Muscle of back (tissue), 11 donors: ENCODE results near the gene CALM1. TPM values are rescaled to one million over a fixed set of nuclear protein-coding genes. Genes with fewer than 3 reads are reported as not detected.
A peak's percentile ranks its signal among the peaks of the same experiment; 100 is the strongest.
"Not testable (repeated sequence)": the region's sequence is repeated elsewhere in the genome, so short reads cannot be mapped to it uniquely, and the experiment has no call there.

ENCODE experiments used
- DNase-seq, 3 donors: peaks; one replicate each; pipeline versions ENCODE4 v3.0.0 to v3.0.0-alpha.2; 2013
- polyA plus RNA-seq, 10 donors: library from polyadenylated mRNA; unstranded; fragments of 120-200 nt; gene quantifications; one replicate each; pipeline ENCODE4 v1.2.1, GENCODE V29; 2013; ENCODE audit not compliant: insufficient read length in 10 of 10

CALM1 gene
- polyA plus RNA-seq, 10 donors: 198 to 307 (median 264) TPM

DNA sequence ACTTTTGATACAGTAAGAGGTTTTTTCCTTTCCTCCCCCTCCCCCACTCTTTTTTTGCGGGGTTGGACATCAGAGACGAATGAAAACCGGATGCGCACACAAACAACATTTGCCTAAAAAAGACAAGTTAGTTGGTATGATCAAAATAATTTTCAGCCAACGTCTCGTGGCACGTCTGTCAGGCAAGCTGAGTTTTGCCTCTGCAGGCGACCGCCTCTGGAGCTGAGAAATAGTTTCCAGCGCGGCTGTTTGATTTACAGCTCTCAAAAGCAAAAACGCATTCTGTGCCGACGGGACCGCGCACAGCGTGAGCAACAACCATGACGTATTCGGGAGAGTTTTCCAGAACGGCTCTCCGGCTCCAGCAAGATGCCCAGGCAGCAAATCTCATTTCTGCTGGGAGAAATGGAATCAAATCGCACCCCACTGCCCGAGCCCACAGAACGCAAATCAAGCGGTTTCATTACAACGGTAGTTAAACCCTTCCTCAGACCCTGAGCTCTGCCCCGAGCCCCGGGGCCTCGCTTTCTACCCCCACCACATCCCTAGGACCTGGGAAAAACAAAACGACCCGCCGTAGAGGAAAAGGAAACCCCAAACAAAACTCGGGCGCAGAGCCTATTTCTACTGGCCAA is 14.2 kb upstream of the CALM1 start:
- peak; percentile 82 to 96 (median 90) for DNase-seq

- peak; percentile 99 to 100 (median 100) for DNase-seq
Observed at GRCh38 chr14:90383126-90383730, 13.6 kb upstream of the CALM1 start.

DNA sequence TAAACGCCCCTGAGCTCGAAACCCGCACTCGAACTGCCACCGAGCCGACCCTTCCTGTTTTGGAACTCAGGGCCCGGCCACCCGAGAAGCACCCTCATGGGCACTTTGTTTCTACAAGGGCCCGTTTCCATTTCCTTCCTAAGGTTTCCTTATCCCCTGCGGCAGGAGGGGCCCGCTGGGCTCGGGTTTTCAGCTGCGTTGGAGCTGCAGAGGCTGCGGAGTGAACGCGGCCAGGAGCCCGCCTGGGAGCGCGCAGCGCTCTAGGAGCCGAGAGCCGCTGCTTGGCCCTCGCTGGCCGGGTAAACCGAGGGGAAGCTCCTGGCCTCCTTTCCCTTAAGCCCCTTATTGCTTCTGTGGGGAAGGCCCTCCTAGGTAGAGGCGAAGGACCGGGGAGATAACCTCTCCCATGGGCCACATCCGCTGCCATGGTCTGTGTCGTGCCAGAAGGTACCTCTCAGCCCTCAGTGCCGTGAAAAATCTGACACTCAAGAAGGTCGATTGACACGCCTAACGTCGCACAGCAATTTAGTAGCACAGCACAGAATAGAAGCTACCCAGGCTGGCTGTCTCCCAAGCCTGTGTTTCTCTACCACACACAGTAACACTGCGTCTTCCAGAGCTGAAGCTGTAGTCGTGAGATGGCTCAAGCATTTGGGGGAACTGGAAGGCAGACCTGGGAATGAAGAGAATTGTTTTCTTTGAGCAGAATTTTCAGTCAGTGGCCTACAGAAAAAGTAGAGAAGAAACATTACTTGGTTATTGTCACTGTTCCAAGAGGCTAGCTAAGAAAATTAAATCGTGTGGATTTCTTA is 12.9 kb upstream of the CALM1 start:
- DNase-seq: peak in 2 of 3 donors; percentile 67 to 88

DNA sequence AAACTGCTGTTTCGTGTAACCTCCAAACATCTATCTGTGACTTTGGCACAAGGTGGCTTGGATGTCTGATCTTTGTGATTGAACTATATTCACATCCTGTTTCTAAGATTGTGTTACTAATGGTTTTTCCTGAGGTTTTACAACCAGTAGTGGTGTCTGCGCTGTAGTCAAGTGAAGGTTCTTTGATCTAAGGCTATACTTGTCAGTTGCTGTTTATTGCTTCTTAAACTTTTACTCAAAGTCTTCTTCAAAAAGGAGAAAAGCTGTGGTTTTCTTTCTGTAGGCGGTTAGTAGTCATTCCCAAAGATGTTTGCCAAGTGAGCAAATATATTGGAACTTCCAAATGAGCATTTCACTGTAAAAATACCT is 12.3 kb upstream of the CALM1 start:
- no peak for DNase-seq

DNA sequence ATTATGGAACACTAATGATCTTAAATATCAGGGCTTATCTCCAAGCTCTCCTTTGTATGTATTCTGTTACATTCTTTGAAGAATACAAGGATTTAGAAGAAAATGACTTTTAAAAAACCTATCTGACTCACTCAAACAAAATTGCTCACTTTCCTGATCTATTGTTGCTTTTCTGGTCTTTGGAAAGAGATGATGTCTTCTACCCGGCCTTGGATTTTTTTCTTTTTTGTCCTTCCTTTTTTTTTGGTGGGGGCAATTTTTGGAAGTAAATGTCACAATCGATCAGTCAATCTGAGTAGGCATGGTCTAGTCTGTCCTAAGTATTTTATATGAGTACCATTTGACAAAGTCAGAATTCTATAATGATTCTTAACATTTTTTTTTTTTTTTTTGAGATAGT is 10.5 kb upstream of the CALM1 start:
- DNase-seq: no peak

- DNase-seq: no peak
Observed at GRCh38 chr14:90387206-90387760, 9.5 kb upstream of the CALM1 start.

GRCh38 chr14:90388437-90388836 is 8.4 kb upstream of the CALM1 start:
- DNase-seq: no peak

DNA sequence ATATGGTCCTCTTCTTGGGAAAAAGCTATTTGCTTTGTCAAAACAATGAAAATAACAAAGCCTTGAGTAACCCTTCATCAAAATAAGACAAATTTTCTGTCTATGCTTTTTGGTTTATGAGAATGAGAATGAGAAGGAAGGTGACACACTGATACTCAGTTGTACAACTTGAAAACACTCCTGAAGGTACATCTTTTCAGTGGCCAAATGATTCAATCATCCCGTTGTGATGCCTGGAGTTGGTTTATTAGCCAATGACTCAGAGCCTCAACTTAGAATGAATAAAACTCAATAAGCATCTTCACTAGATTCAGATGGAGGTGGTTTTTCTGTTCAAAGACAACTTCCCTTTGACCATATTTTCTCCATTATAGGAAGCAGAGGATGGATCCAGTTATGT is 7.8 kb upstream of the CALM1 start:
- DNase-seq: no peak

- DNase-seq: no peak
Observed at GRCh38 chr14:90393966-90394365, 2.9 kb upstream of the CALM1 start.

GRCh38 chr14:90394782-90395181 is 2.0 kb upstream of the CALM1 start:
- not testable (repeated sequence) for DNase-seq

- peak in 2 of 3 donors; percentile 75 to 88 for DNase-seq
Observed at GRCh38 chr14:90397425-90398314, 841 bp downstream of the CALM1 start.

DNA sequence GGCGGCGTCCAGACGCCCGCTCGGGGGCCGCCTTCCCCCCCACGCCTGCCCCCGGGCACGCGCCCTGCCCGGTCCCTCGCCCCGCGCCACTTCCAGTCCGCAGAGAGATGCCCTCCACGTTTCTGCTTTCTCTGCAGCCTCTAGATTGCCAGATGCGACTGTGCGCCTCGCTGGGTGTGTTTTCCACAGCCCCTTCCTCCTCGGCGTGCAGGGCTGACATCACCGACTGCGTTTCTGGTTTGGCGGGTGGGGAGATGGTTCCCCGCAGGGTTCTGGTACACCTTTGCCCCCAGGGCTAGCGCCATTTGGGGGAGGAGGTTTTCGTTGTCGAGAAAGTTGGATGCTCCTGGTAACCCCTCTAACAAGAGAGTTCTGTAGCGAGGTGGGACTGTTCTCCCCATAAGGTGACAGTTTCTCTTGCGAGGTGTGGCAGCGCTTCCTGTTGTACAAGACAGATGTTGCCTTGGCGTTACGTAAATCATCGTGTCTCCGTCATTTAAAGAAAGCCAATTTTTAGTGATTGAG is 1.5 kb downstream of the CALM1 start:
- peak in 2 of 3 donors; percentile 55 to 80 for DNase-seq

GRCh38 chr14:90398841-90399540 is 2.2 kb downstream of the CALM1 start:
- no peak for DNase-seq

DNA sequence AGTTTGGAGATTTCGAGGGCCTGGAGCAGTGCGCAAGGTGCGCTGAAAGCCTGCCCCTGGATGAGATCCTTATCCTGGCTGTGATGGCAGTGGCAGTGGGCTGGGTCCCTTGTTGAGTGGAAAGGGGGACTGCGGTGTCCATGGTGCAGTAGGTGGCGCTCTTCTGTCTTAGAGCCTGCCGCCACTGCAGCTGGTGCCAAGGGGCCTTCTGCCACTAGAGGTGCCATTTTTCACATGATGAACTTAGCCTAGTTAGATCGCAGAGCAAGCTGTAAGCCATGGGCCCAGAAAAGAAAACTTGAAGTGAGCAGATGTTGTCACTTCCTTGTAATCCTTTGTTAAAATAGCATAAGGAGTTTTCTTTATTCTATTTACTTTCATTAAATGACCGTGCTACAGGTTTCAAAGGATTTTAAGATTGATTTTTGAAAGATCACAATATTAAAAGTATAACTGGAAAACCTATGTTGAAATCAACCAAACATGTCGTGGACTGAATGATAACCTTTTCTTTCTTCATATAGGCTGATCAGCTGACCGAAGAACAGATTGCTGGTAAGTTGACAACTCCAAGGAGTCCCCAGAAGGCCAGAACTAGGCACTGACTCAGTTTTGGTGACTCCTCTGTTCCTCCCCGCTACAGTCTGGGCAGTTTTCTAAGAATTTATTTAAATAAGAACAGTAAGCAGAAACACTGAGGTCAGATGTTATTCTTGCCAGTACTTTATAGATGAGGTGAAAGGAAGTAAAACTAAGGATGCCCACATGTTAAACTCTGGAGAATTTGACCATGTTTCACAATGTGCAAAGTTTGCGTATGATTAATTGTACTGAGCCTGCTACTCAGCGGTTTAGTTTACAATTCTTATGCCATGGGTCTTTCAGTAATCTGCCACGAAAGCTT is 3.0 kb downstream of the CALM1 start:
- peak; percentile 88 to 96 (median 92) for DNase-seq

- no peak for DNase-seq
Observed at GRCh38 chr14:90400904-90401561, 4.2 kb downstream of the CALM1 start.

GRCh38 chr14:90402016-90402415 is 5.2 kb downstream of the CALM1 start:
- DNase-seq: no peak

- DNase-seq: no peak
Observed at GRCh38 chr14:90403065-90403464, 6.2 kb downstream of the CALM1 start.

DNA sequence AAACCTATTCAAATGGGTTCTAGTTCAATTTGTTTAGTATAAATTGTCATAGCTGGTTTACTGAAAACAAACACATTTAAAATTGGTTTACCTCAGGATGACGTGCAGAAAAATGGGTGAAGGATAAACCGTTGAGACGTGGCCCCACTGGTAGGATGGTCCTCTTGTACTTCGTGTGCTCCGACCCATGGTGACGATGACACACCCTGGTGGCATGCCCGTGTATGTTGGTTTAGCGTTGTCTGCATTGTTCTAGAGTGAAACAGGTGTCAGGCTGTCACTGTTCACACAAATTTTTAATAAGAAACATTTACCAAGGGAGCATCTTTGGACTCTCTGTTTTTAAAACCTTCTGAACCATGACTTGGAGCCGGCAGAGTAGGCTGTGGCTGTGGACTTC is 8.3 kb downstream of the CALM1 start:
- DNase-seq: no peak

DNA sequence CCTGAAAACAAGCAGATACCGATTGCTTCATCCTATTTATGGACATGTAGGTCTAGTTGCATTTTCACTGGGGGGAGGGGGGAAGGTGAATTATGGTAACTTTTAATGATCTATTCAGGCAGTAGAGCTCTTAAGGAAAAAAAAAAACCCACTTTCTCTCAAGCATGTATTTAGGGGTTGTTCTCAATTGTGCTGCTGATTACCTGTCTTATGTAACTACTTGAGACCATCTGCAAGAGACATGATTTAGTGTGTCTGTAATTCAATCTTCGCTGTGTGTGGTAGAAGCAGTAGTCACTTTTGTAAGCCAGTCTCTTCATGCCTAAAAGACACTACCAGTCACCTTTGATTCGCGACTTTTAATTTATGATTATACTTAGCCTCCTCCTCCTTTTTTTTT is 8.9 kb downstream of the CALM1 start:
- no peak for DNase-seq
